ENCODE measurements around the gene BST2. TPM values are rescaled to one million over a fixed set of nuclear protein-coding genes. Genes with fewer than 3 reads are reported as not detected.

BST2 gene
- total RNA-seq, 4 donors from 2014 or later: 14.1 to 83.0 (median 24.7) TPM

GRCh38 chr19:17436874-17437267, 31.4 kb upstream of the BST2 start:
- Histone ChIP-seq H3K27ac (no peak overlapping the region), H3K4me1 (no peaks in the 10 kb centered on the region), H3K27me3 (no peaks in the 10 kb centered on the region), H3K4me3 (replicated peaks in 1 of 3) (no peak overlapping the region), H3K9me3 (no peaks in the 10 kb centered on the region), H3K36me3 (no peaks in the 10 kb centered on the region)
- TF ChIP-seq CTCF (IDR thresholded peaks at IDR 0.05): no peak
- no peak for TF ChIP-seq POLR2A (IDR thresholded peaks at IDR 0.05)
- no peak for DNase-seq
- intact Hi-C loops (cut with DNase I): no loop called here
- 87 to 92% methylated on average over 7 of the region's 7 CpGs for WGBS, 2 donors

GRCh38 chr19:17436094-17436873, 30.9 kb upstream of the BST2 start:
- no peak overlapping the region for H3K4me3 ChIP-seq (replicated peaks in 1 of 3)
- no peak overlapping the region for H3K27ac ChIP-seq
- H3K27me3 ChIP-seq: no peaks in the 10 kb centered on the region
- H3K36me3 ChIP-seq: no peaks in the 10 kb centered on the region
- 95 to 98% methylated on average over 25 of the region's 25 CpGs for WGBS, 2 donors
- TF ChIP-seq POLR2A (IDR thresholded peaks at IDR 0.05): no peak
- no peak for TF ChIP-seq CTCF (IDR thresholded peaks at IDR 0.05)
- H3K9me3 ChIP-seq: no peaks in the 10 kb centered on the region
- H3K4me1 ChIP-seq: no peaks in the 10 kb centered on the region
- intact Hi-C loops (cut with DNase I): no loop called here
- DNase-seq: no peak

GRCh38 chr19:17435218-17435617, 29.8 kb upstream of the BST2 start:
- DNase-seq: no peak
- intact Hi-C loops (cut with DNase I): no loop called here
- no peak for TF ChIP-seq CTCF (IDR thresholded peaks at IDR 0.05)
- TF ChIP-seq POLR2A (IDR thresholded peaks at IDR 0.05): no peak
- Histone ChIP-seq H3K36me3 (no peaks in the 10 kb centered on the region), H3K4me1 (peaks cover 0 to under 1% of the 10 kb centered on the region in 2 donors), H3K9me3 (no peaks in the 10 kb centered on the region), H3K27ac (no peak overlapping the region), H3K27me3 (no peaks in the 10 kb centered on the region), H3K4me3 (replicated peaks in 1 of 3) (no peak overlapping the region)
- 90% methylated on average over 6 to 7 of the region's 7 CpGs for WGBS, 2 donors

- WGBS, 2 donors: 91 to 93% methylated on average over 7 of the region's 7 CpGs
- no peak for DNase-seq
- Histone ChIP-seq H3K27ac (no peak overlapping the region), H3K27me3 (no peaks in the 10 kb centered on the region), H3K4me3 (replicated peaks in 1 of 3) (no peak overlapping the region), H3K4me1 (peaks cover 0 to 11% of the 10 kb centered on the region in 2 donors), H3K36me3 (no peaks in the 10 kb centered on the region), H3K9me3 (no peaks in the 10 kb centered on the region)
- TF ChIP-seq CTCF (IDR thresholded peaks at IDR 0.05): no peak
- intact Hi-C loops (cut with DNase I): no loop called here
These were observed 26.0 kb upstream of the BST2 start for GRCh38 chr19:17431417-17431816.

GRCh38 chr19:17429641-17430113, 24.2 kb upstream of the BST2 start:
- 23 to 48% methylated on average over 17 of the region's 17 CpGs for WGBS, 2 donors
- H3K27me3 ChIP-seq: no peaks in the 10 kb centered on the region
- H3K27ac ChIP-seq: peak overlapping the region in 2 of 3 donors; percentile 45 to 68
- DNase-seq: peak; percentile 76 to 83
- no peaks in the 10 kb centered on the region for H3K9me3 ChIP-seq
- peaks cover 3 to 15% of the 10 kb centered on the region in 2 donors for H3K4me1 ChIP-seq
- intact Hi-C loops (cut with DNase I): no loop called here
- TF ChIP-seq POLR2A (IDR thresholded peaks at IDR 0.05) (no peak), CTCF (IDR thresholded peaks at IDR 0.05) (no peak)
- H3K4me3 ChIP-seq (replicated peaks in 1 of 3): no peak overlapping the region
- H3K36me3 ChIP-seq: no peaks in the 10 kb centered on the region
